ENCODE measurements around the gene ALS2CL. TPM values are rescaled to one million over a fixed set of nuclear protein-coding genes. Genes with fewer than 3 reads are reported as not detected.

Gene ALS2CL
- total and polyA plus RNA-seq, 2 experiments from 2014 or later = 14.4 to 15.2 TPM

GRCh38 chr3:46717447-46718231, 24.2 kb upstream of the ALS2CL start, which contains the start of gene PRSS50:
Gene PRSS50, minus strand, starts transcription at chr3:46717869. Its CDS starts 45 bp downstream, at chr3:46717824.
- Histone ChIP-seq H3K4me1 (ENCODE audit: insufficient read depth) (no peaks in the 10 kb centered on the region), H3K4me3 (no peak within 1 kb of the TSS), H2AFZ (no peak within 1 kb of the TSS), H3K27me3 (no peaks in the 10 kb centered on the region), H3K9me3 (ENCODE audit: low read depth) (no peaks in the 10 kb centered on the region), H3K4me2 (no peak within 1 kb of the TSS), H4K20me1 (ENCODE audit: insufficient read depth, poor library complexity, severe bottlenecking) (no peaks in the 10 kb centered on the region), H3K79me2 (no peaks in the 10 kb centered on the region), H3K27ac (no peak within 1 kb of the TSS), H3K36me3 (replicated peaks; ENCODE audit: insufficient read depth, low read depth) (no peaks in the 10 kb centered on the region), H3K9me2 (replicated peaks; ENCODE audit: insufficient read depth) (no peaks in the 10 kb centered on the region)
- TF ChIP-seq CTCF (IDR thresholded peaks at IDR 0.05; ENCODE audit: poor library complexity) (no peak), EZH2 (IDR thresholded peaks at IDR 0.05; ENCODE audit: borderline replicate concordance) (no peak), EZH2phosphoT487 (IDR thresholded peaks at IDR 0.05; ENCODE audit: low read depth, severe bottlenecking, unreplicated experiment) (no peak)
- DNase-seq (ENCODE audit: low spot score) = no peak
- WGBS (ENCODE audit: low lambda C conversion rate, missing lambda C conversion rate) = 90% methylated on average over 30 of the region's 61 CpGs

GRCh38 chr3:46716461-46717441, 23.3 kb upstream of the ALS2CL start:
- no peaks in the 10 kb centered on the region for H3K4me1 ChIP-seq (ENCODE audit: insufficient read depth)
- TF ChIP-seq CTCF (IDR thresholded peaks at IDR 0.05; ENCODE audit: poor library complexity) = no peak
- TF ChIP-seq EZH2 (IDR thresholded peaks at IDR 0.05; ENCODE audit: borderline replicate concordance) = no peak
- TF ChIP-seq EZH2phosphoT487 (IDR thresholded peaks at IDR 0.05; ENCODE audit: low read depth, severe bottlenecking, unreplicated experiment) = no peak
- H3K79me2 ChIP-seq = no peaks in the 10 kb centered on the region
- 90% methylated on average over 19 of the region's 19 CpGs for WGBS (ENCODE audit: low lambda C conversion rate, missing lambda C conversion rate)
- no peak overlapping the region for H3K4me3 ChIP-seq
- H3K36me3 ChIP-seq (replicated peaks; ENCODE audit: insufficient read depth, low read depth) = no peaks in the 10 kb centered on the region
- no peaks in the 10 kb centered on the region for H4K20me1 ChIP-seq (ENCODE audit: insufficient read depth, poor library complexity, severe bottlenecking)
- H3K27me3 ChIP-seq = no peaks in the 10 kb centered on the region
- H3K9me2 ChIP-seq (replicated peaks; ENCODE audit: insufficient read depth) = no peaks in the 10 kb centered on the region
- no peak overlapping the region for H3K27ac ChIP-seq
- H3K4me2 ChIP-seq = no peak overlapping the region
- H2AFZ ChIP-seq = no peak overlapping the region
- DNase-seq (ENCODE audit: low spot score) = no peak
- no peaks in the 10 kb centered on the region for H3K9me3 ChIP-seq (ENCODE audit: low read depth)

DNA sequence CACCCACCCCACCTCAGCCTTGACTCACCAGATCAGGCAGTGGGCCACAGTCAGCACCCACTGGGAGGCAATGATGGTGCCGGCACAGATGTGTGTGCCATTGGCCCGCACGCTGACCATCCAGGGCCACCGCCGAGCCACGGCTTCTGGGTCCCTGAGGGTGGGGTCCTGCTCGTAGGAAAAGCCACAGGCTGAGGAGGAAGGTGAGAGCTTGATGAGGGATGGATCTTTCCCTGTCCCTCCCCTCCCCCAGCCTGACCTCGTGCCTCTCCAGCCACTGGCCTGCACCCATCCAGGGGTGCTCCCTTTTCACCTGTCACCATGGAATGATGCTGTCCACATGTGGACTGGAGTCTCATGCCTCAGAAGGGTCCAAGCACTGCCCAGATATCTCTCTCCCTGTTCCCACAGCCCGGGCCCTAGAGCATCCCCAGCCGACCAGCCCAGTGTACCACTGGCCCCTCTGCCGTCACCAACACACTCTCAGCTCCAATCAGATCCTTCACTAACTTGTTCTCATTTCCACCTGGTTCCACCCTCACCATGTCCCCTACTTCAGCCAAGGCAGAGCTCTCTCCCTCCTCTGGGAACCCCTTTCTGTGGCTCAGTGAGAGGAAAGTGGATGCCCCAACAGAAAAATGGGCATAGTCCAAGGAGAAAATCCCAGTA, 22.2 kb upstream of the ALS2CL start:
- Histone ChIP-seq H3K4me2 (no peak overlapping the region), H3K4me1 (ENCODE audit: insufficient read depth) (no peaks in the 10 kb centered on the region)

More for the DNA sequence above, 22.2 kb upstream of the ALS2CL start:
- H3K36me3 ChIP-seq (replicated peaks; ENCODE audit: insufficient read depth, low read depth) = no peaks in the 10 kb centered on the region
- no peaks in the 10 kb centered on the region for H3K9me3 ChIP-seq (ENCODE audit: low read depth)
- H3K4me3 ChIP-seq = no peak overlapping the region
- H3K79me2 ChIP-seq = no peaks in the 10 kb centered on the region
- TF ChIP-seq CTCF (IDR thresholded peaks at IDR 0.05; ENCODE audit: poor library complexity) (no peak), EZH2 (IDR thresholded peaks at IDR 0.05; ENCODE audit: borderline replicate concordance) (no peak), EZH2phosphoT487 (IDR thresholded peaks at IDR 0.05; ENCODE audit: low read depth, severe bottlenecking, unreplicated experiment) (no peak)
- WGBS (ENCODE audit: low lambda C conversion rate, missing lambda C conversion rate) = 100% methylated on average over 10 of the region's 11 CpGs
- H2AFZ ChIP-seq = no peak overlapping the region
- H3K27ac ChIP-seq = no peak overlapping the region
- no peaks in the 10 kb centered on the region for H4K20me1 ChIP-seq (ENCODE audit: insufficient read depth, poor library complexity, severe bottlenecking)
- H3K9me2 ChIP-seq (replicated peaks; ENCODE audit: insufficient read depth) = no peaks in the 10 kb centered on the region
- H3K27me3 ChIP-seq = no peaks in the 10 kb centered on the region
- no peak for DNase-seq (ENCODE audit: low spot score)

Data from hepatocyte (in vitro differentiated cells).